D341Med (cell line): ENCODE data around the gene PTGR1.
"Not testable (repeated sequence)": the region's sequence is repeated elsewhere in the genome, so short reads cannot be mapped to it uniquely, and the experiment has no call there.

ENCODE experiments used
- DNase-seq: peaks from one replicate; pipeline ENCODE4 v3.0.0; 2012; ENCODE audit warnings: low spot score

PTGR1 gene

DNA sequence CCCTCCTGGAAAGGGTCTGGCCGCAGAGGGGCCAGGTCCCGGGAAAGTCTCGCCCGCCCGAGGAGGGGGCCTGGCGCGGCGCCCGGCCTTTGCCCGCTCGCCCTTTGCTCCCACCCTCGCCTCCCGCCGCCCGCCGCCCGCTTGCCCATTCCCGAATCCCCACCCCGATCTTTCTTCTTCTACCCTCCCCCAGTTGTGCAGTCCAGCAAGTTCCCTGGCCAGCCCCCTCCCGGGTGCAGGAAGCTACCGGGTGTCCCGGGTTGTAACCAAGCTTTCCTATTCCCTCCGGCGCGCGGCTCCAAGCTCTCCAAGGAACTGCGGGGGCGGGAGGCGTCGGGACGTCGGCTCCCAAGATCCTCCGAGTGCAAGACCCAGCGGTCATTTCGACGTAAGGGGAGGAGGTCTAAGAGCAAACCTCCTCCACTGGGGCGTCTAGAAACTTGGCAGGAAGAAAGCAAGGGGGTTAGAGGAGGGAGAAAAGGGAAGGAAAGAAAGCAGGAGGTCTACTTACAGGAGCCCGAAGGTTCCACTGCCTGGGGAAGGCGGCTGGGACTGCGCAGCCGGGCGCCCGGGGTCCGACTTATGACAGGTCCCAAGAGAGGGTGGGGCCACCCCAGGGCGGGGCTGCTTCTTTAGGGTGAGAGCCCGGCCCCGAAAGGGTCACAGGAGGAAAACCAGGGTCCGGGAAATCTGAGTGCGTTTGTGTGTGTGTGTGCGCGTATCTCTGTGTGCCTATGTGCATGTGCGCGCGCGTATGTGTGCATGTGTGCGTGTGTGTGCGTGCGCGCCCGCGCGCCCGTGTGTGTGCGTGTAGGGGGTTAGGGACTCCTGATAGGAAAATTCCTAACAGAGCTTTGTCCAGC is at the start of gene PTGR1:
Gene PTGR1 (minus strand): TSS at position 556 of the 863 bp plus-strand sequence. CDS start 2,225 bp downstream, outside the sequence.
- peak; percentile 78 for DNase-seq

DNA sequence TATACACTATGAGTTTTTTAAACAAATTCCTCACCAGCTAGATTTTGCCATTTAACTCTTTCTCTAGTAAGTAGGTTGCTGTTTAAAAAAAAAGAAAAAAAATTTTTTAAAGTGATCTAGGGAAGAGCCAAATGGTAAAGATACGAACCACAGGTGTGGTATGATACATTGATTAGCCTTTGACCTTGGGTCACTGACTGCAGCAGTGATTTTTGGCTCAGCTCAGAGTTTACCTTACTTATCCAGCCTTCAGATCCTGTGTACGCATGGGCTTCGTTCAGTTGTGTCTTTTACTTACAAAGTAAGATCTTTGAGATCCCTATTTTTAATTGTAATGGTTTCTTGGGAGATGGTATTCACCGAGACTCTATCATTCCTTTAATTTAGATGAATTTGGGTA is 49.6 kb upstream of the PTGR1 start:
- DNase-seq: no peak

- no peak for DNase-seq
These were observed 48.6 kb upstream of the PTGR1 start for GRCh38 chr9:111648066-111648465.

DNA sequence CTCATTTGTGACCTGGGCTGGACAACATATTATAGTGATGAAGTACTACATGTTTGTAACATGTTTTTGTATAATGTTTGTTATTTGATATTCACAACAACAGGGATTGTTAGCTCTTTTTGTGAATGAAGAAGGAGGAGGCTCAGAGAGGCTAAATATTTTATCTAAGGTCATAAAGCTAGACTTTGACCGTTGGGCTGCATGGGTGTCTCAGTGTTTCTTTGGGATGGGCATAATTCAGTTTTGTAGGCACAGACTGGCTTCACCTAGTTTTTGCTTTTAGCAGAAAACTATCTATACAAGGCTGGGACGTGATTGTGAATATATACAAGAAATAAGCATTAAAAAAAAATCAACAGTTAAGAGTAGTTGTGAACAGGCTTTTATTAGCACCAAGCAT is 47.0 kb upstream of the PTGR1 start:
- DNase-seq: no peak

DNA sequence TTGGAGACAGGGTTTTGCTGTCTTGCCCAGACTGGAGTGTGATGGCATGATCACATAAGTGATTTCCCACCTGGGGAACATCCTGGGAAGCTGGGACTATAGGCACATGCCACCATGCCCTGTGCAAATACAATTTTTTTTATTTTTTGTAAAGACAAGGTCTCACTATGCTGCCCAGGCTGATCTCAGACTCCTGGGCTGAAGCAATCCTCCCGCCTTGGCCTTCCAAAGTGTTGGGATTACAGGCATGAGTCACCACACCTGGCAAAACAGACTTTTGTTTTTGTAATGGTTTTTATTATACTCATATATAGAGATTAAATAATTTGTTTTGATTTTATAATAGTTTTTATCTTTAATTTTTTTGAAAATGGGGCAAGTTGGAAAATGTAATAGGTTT is 46.4 kb upstream of the PTGR1 start:
- DNase-seq: no peak

DNA sequence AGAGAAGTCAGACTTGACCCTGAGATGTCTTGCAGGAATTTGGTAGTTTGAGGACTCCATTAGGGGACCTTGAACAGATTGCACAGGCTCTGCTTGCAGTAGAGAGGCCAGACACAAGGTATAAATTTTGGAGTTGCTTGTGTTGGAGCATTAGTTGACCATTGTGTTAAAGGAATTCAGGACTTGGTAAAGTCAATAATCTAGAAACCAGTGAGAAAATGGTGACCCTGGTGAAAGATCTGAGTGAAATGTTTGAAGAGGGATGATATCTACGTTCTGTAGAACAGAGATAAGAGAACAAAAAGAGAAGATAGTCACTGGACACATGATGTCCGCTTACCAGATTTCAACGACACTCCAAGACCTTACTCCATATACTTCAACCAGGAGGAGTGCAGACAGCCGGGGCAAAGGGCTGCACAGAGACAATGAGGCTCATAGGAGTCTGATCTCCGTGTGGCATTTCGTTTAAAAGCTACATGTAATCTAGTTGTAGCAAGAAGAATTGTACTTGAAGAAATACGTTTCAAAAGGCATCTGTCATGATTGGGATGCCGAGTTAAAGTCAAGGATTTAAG is 44.8 kb upstream of the PTGR1 start:
- DNase-seq: no peak

GRCh38 chr9:111637421-111637950 is 38.0 kb upstream of the PTGR1 start:
- no peak for DNase-seq

DNA sequence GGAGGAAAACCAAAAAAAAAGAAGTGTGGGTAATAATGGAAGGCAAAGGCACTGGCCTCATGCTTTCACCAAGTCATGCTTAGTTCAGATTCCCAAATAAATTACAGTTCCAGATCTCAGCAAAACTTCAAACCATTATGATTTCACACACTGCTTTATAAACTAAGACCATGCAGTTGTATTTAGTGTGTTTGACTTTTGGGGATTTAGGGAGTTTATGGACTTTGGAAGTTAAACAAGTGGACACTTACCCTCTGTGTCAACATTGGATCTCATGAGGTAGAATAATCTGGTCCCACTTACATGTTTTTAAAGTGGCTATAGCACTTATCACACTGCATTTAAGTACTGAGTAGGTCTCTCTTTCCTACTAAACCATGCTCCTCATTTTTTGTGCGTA is 35.4 kb upstream of the PTGR1 start:
- no peak for DNase-seq

DNA sequence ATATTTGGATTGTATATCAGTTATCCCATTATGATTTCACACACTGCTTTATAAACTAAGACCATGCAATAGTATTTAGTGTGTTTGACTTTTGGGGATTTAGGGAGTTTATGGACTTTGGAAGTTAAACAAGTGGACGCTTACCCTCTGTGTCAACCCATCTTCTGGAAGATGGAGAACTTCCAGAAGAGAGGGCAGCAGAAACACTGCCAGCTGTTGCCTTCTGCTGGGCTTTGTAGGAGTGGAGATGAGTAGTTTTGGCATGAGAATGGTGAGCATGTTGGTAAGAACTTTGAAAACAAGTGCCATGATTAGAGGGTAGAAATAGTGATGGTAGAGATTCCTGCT is 33.9 kb upstream of the PTGR1 start:
- DNase-seq: no peak

GRCh38 chr9:111632695-111633388 is 33.4 kb upstream of the PTGR1 start:
- DNase-seq: peak; percentile 41

DNA sequence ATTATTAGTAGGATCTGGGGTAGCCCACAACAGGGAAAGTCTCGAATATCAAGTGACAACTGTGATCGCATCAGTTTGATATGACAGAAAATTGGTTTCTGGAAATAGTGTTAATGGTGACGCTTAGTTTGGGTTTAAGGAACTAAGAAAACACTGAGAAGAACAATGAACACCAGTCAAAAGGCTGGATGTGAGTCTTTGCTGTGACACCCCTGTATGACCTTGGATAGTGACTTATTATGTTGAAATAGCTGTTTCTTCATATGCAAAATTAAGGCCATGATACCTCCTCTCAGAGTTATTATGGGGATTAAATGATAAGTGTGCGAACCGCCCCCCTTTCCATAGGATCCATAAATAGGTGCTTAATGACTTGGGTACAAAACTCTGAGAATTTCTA is 32.6 kb upstream of the PTGR1 start:
- no peak for DNase-seq

DNA sequence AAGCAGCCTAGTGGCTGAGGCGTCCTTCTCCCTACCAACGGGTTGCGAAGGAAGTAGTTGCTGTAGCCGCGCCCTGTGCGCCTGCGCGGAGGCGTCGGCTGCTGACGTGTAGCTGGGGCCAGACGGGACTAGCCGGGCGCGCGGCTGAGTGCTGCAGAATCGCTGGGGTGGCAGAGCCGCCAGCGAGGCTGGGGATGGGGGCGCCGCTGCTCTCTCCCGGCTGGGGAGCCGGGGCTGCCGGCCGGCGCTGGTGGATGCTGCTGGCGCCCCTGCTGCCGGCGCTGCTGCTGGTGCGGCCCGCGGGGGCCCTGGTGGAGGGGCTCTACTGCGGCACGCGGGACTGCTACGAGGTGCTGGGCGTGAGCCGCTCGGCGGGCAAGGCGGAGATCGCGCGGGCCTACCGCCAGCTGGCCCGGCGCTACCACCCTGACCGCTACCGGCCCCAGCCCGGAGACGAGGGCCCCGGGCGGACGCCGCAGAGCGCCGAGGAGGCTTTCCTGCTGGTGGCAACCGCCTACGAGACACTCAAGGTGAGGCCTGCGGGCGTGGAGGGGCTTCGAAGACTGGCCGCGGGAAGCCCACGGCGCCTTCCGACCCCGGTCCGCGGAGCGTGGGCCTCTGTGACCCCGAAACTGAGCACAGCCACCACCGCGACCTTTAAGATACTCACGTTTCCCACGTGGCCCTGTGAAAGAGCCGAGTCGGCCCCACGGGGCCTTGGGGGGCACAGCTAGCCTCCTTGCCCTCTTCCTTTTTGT is 31.9 kb upstream of the PTGR1 start, which contains the start of gene DNAJC25:
Gene DNAJC25 (plus strand): TSS at position 121 of the 758 bp plus-strand sequence. CDS start 74 bp downstream, at position 195.
- DNase-seq: peak; percentile 99

- DNase-seq: no peak
These were observed 31.4 kb upstream of the PTGR1 start for GRCh38 chr9:111630964-111631213.

GRCh38 chr9:111630182-111630963 is 30.9 kb upstream of the PTGR1 start:
- DNase-seq: peak; percentile 36

- DNase-seq: no peak
These were observed 29.0 kb upstream of the PTGR1 start for GRCh38 chr9:111628411-111628810.

GRCh38 chr9:111627260-111627963 is 28.0 kb upstream of the PTGR1 start:
- no peak for DNase-seq

- DNase-seq: no peak
These were observed 23.2 kb upstream of the PTGR1 start for GRCh38 chr9:111622626-111623025.

DNA sequence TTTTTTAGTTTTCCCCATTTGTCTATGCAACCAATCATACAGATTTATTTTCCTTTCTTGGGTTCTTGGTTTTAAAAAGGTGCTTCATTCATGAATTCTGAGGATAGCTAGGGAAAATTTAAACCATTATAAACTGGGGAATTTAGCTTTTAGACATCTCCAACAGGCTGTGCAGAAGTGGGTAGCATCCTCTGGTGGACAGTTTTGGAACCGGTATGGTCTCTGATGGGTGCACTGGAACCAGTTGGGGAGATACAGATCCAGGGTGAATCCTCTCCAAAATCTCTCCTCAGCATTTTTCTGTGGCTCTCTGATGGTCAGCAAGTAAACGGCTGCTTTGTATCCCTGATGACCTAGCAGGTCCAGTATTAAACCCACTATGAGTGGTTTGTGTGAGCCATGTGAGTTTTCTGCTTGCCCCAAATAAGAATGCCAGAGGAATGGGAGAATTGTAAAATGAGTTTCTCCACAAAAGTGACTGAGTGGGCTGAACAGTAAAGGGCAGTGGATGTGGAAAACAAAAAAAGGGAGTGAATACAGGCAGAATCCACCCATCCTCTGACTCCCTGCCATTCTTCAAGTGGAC is 22.5 kb upstream of the PTGR1 start:
- peak; percentile 59 for DNase-seq

GRCh38 chr9:111617349-111617748 is 17.9 kb upstream of the PTGR1 start:
- DNase-seq: not testable (repeated sequence)

DNA sequence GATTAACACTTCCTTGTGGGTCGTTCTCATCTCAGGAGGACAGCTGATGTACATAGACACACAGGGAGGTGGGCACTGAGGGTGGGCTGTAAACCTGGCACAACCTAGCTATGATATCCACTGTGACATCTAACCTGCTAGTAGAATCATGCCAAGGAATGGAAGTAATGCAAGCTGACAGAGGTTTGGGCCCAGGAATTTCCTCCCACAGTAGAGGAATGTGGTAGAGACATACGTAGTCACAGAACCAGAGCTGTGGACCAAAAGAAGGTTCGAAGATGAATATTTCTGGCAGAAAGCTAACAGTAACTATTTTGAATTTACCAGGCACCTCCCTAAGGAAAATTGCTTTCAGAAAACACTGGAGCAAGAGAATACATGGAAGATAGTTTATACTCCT is 16.5 kb upstream of the PTGR1 start:
- DNase-seq: no peak
